ENCODE results near the gene CORO1C. TPM values are rescaled to one million over a fixed set of nuclear protein-coding genes. Genes with fewer than 3 reads are reported as not detected.

Gene CORO1C
- total RNA-seq, 4 donors from 2014 or later, result 277 to 473 (median 342) TPM

DNA sequence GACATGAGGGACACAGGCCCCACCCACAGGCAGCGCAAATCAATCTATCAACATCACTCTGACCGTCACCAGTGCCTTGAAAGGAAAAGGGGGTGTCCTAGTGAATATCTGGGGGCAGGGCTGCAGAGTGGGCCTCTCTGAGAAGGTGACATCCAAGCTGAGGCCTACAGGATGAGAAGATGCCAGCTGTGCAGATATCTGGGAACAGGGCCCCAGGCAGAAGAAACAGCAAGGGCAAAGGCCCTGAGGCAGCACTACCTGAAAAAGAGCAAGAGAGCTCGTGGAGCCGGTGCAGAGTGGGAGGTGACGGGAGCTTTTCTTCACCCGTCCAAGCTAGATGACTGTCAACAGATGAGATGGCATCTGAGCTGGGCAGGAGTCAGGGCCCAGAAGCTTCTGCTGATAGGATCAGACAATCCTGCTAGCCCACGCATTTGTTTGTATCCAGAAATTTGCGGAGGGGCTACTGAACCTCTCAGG lies 120.9 kb downstream of the CORO1C start:
- H3K4me1 ChIP-seq, result peaks cover 0 to 17% (median 0%) of the 10 kb centered on the region in 3 donors
- ATAC-seq, result no peak
- no peaks in the 10 kb centered on the region for H3K9me3 ChIP-seq
- H3K4me3 ChIP-seq, result no peak overlapping the region
- TF ChIP-seq, protein P1, sequence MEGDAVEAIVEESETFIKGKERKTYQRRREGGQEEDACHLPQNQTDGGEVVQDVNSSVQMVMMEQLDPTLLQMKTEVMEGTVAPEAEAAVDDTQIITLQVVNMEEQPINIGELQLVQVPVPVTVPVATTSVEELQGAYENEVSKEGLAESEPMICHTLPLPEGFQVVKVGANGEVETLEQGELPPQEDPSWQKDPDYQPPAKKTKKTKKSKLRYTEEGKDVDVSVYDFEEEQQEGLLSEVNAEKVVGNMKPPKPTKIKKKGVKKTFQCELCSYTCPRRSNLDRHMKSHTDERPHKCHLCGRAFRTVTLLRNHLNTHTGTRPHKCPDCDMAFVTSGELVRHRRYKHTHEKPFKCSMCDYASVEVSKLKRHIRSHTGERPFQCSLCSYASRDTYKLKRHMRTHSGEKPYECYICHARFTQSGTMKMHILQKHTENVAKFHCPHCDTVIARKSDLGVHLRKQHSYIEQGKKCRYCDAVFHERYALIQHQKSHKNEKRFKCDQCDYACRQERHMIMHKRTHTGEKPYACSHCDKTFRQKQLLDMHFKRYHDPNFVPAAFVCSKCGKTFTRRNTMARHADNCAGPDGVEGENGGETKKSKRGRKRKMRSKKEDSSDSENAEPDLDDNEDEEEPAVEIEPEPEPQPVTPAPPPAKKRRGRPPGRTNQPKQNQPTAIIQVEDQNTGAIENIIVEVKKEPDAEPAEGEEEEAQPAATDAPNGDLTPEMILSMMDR (IDR thresholded peaks at IDR 0.05), result no peak
- TF ChIP-seq POLR2AphosphoS5 (IDR thresholded peaks at IDR 0.05) (no peak), EP300 (IDR thresholded peaks at IDR 0.05) (no peak), POLR2A (IDR thresholded peaks at IDR 0.05) (no peak)
- 81 to 88% methylated on average over 4 to 5 of the region's 8 CpGs for WGBS, 2 donors (ENCODE audit: low coverage in 1 of 2)
- peaks cover 12% of the 10 kb centered on the region for H3K27me3 ChIP-seq
- H3K36me3 ChIP-seq, result no peaks in the 10 kb centered on the region
- H3K27ac ChIP-seq, result no peak overlapping the region

DNA sequence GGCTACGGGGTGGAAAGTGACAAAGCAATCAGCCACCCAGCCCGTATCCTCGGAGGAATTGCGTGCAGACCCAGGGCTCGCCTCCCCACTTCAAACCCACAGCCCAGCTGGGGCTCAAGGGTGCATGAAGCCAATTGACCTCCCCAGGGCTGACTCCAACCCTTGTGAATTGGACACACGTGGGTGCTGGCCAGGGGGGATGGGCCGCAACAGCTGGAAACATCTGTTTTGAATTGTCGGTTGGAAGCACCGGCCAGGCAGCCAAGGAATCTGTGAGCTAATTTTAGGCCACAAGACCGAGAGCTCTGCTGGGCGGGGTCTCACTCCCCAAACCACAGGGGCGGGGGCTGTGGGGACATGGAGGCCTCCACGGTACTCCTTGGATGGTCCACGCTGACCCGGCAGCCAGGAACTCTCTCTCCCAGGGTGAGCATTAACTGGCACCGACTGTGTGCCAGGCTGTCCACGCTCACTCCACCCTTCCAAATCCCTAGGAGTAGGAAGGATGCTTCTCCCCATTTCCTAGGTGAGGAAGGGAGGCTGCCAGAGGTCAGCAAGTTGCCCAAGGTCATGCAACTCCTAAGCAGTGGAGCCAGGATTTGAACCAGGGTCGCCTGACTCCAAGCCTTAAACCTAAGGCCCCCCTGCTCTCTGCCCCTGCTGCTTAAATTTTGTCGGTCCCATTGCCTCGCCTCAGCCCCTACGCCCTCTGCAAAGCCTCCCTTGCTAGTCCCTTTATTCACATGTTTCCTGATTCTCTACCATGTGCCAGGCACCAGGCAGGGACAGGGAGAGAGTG lies 121.6 kb downstream of the CORO1C start:
- WGBS, 2 donors (ENCODE audit: low coverage in 1 of 2), result 60% methylated on average over 6 of the region's 21 CpGs; no CpG with 5 or more reads in 1 of the 2 donors
- no peak for TF ChIP-seq EP300 (IDR thresholded peaks at IDR 0.05)
- TF ChIP-seq POLR2AphosphoS5 (IDR thresholded peaks at IDR 0.05), result peak; percentile 63
- no peak for TF ChIP-seq POLR2A (IDR thresholded peaks at IDR 0.05)
- Histone ChIP-seq H3K9me3 (no peaks in the 10 kb centered on the region), H3K4me3 (no peak overlapping the region), H3K36me3 (no peaks in the 10 kb centered on the region), H3K27ac (no peak overlapping the region), H3K27me3 (peaks cover 12% of the 10 kb centered on the region), H3K4me1 (peaks cover 0 to 17% (median 0%) of the 10 kb centered on the region in 3 donors)
- peak; percentile 83 for ATAC-seq

GRCh38 chr12:108608616-108609015 lies 122.7 kb downstream of the CORO1C start:
- TF ChIP-seq EP300 (IDR thresholded peaks at IDR 0.05), result no peak
- TF ChIP-seq, protein P1 (IDR thresholded peaks at IDR 0.05), result no peak
- TF ChIP-seq POLR2A (IDR thresholded peaks at IDR 0.05), result no peak
- TF ChIP-seq POLR2AphosphoS5 (IDR thresholded peaks at IDR 0.05), result no peak
- H3K36me3 ChIP-seq, result no peaks in the 10 kb centered on the region
- no peak overlapping the region for H3K4me3 ChIP-seq
- no peak overlapping the region for H3K27ac ChIP-seq
- WGBS, 2 donors (ENCODE audit: low coverage in 1 of 2), result no CpG with 5 or more reads among the region's 5 CpGs
- H3K4me1 ChIP-seq, result peaks cover 0 to 20% (median 0%) of the 10 kb centered on the region in 3 donors
- peaks cover 12% of the 10 kb centered on the region for H3K27me3 ChIP-seq
- H3K9me3 ChIP-seq, result no peaks in the 10 kb centered on the region
- no peak for ATAC-seq

GRCh38 chr12:108607981-108608600 lies 123.2 kb downstream of the CORO1C start:
- Histone ChIP-seq H3K36me3 (no peaks in the 10 kb centered on the region), H3K27me3 (peaks cover 12% of the 10 kb centered on the region), H3K4me3 (no peak overlapping the region), H3K27ac (no peak overlapping the region), H3K9me3 (no peaks in the 10 kb centered on the region), H3K4me1 (peaks cover 0 to 16% (median 0%) of the 10 kb centered on the region in 3 donors)
- no peak for ATAC-seq
- WGBS, 2 donors (ENCODE audit: low coverage in 1 of 2), result 67 to 95% methylated on average over 3 to 7 of the region's 10 CpGs
- TF ChIP-seq POLR2A (IDR thresholded peaks at IDR 0.05), result no peak

- Histone ChIP-seq H3K4me1 (peaks cover 0 to 16% (median 0%) of the 10 kb centered on the region in 3 donors), H3K27ac (no peak overlapping the region), H3K4me3 (no peak overlapping the region), H3K36me3 (no peaks in the 10 kb centered on the region), H3K9me3 (no peaks in the 10 kb centered on the region), H3K27me3 (peaks cover 12% of the 10 kb centered on the region)
- WGBS, 2 donors (ENCODE audit: low coverage in 1 of 2), result 40% methylated on average over 1 of the region's 9 CpGs; no CpG with 5 or more reads in 1 of the 2 donors
- ATAC-seq, result no peak
- TF ChIP-seq POLR2A (IDR thresholded peaks at IDR 0.05) (no peak), EP300 (IDR thresholded peaks at IDR 0.05) (no peak), POLR2AphosphoS5 (IDR thresholded peaks at IDR 0.05) (no peak)
- TF ChIP-seq, protein P1 (IDR thresholded peaks at IDR 0.05), result no peak
Observed at GRCh38 chr12:108606492-108606891, 124.8 kb downstream of the CORO1C start.

Measured in gastroesophageal sphincter (tissue), 4 donors.